H7 (cell line): Measurements from ENCODE around the gene SH3BP1. TPM values are rescaled to one million over a fixed set of nuclear protein-coding genes. Genes with fewer than 3 reads are reported as not detected.

Source experiments
- DNase-seq: peaks from one replicate; pipeline ENCODE4 v3.0.0; 2012
- H3K27me3 ChIP-seq: 2 replicates; pipeline ENCODE4 v1.6.0; 2011; ENCODE audit warnings: mild to moderate bottlenecking, low read length; ENCODE audit not compliant: control insufficient read depth, insufficient read depth
- H3K36me3 ChIP-seq: replicated peaks from 2 replicates; pipeline ENCODE4 v1.5.1; 2011; ENCODE audit warnings: low read length; ENCODE audit not compliant: control insufficient read depth, insufficient read depth
- H3K4me3 ChIP-seq: 2 replicates; pipeline ENCODE4 v1.5.1; 2011; ENCODE audit warnings: low read depth, mild to moderate bottlenecking, control low read depth, low read length, moderate library complexity; ENCODE audit not compliant: insufficient read depth
- total RNA-seq: library from RNA; depleted of rRNA; stranded (reverse); fragments of >200 nt; shearing (Covaris generic); gene quantifications from 2 replicates; pipeline ENCODE4 v1.2.3, GENCODE V29; 2014

Gene SH3BP1
- total RNA-seq, 1 experiment from 2014 or later, result 35.2 TPM

DNA sequence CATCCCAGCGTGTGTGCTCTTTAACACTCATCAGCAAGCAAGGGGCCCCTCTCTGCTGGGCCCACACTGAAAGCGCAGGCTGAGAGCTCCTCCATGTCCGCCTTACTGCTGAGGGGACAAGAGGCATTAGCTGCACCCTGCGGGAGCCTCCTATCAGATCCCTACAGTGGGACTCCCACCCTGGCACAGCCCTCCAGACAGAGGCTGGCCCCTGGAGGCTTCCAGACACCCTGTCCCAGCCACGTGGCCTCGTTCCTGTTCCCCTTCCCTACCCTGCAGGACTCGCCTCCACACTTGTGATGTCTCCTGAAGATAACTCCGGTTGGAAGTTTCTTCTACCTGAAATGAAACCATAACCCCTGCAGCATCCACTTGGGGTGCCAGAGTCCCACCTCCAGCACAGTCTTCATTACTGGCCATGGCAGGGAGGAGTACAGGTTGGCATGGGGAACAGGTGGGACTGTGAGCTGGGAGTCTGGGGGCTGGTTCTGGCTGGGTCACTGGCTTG lies 5.0 kb upstream of the SH3BP1 start:
- peak; percentile 68 for DNase-seq
- no peak overlapping the region for H3K4me3 ChIP-seq
- H3K36me3 ChIP-seq, result peaks cover 5% of the 10 kb centered on the region
- no peaks in the 10 kb centered on the region for H3K27me3 ChIP-seq

DNA sequence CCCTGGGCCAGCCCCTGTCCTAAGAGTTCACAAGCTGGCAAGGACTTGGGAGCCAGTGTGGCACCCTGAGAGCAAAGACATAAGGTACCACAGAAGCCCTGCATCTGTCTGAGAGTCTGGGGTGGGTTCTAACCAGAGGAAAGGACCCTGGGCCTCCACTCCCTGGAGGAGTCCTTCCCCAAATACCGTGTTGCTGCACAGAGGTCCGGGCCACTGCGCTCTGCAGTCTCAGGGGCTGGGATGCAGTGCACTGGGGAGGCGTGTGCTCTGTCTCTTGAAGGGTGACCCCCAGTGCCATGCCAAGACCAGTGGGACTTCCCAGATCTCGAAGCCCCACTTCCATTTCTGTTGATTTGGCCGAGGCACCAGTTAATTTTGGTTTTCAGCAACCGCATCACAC lies 4.3 kb upstream of the SH3BP1 start:
- H3K27me3 ChIP-seq, result no peaks in the 10 kb centered on the region
- H3K36me3 ChIP-seq, result peaks cover 4% of the 10 kb centered on the region
- DNase-seq, result no peak
- no peak overlapping the region for H3K4me3 ChIP-seq

DNA sequence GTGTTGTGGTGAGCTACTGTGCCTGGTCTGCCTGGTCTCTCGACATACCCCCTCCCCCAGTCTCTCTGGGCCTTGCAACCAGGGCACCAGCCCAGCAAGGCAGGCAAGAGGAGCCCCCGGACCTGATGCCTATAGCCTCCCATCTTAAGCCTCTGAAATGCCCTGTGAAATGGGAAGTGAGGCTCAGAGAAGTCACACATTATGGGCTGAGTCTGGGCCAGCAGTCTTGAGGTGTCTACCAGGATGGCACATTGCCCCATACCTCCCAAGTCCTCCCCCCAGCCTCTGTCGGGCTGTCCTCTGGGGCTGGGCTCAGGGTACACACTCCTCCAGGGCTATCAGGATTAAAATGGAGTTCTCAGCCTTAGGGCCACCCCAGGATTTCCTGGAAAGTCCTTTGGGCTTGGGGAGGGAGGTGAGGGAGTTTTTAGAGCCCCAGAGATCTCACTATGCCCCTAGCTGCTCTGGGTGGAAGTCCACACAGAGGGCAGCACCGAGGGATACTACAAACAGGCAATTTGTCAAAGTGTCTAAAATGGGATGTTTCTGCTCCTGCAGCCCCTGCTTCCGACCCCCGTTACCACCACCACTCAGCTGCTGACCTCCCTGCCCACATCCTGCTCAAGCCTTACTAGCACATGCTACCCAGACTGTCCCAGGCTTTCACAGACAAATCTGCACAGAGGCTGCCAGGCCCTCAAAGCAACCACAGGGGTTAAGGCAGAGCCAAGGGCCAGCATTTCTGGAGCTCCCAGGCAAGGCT lies 3.1 kb upstream of the SH3BP1 start:
- no peak overlapping the region for H3K4me3 ChIP-seq
- DNase-seq, result peak; percentile 73
- no peaks in the 10 kb centered on the region for H3K27me3 ChIP-seq
- peaks cover 5% of the 10 kb centered on the region for H3K36me3 ChIP-seq

DNA sequence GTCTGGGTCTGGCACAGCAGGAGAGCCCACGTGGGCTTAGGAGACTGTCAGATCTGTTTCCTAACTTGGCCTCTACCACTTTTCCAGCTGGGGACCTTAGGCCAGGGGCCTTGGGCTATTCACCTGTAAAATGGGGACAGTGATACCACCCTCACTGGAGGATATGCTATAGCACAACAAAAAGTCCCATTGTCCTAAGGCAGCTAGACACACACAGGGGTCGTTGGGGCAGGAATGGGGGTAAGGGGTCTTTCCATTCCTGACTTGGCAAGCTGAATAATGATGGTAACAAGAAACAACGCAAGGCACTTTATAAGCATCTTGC lies 2.6 kb upstream of the SH3BP1 start:
- no peak overlapping the region for H3K4me3 ChIP-seq
- no peaks in the 10 kb centered on the region for H3K27me3 ChIP-seq
- peaks cover 8% of the 10 kb centered on the region for H3K36me3 ChIP-seq
- no peak for DNase-seq

DNA sequence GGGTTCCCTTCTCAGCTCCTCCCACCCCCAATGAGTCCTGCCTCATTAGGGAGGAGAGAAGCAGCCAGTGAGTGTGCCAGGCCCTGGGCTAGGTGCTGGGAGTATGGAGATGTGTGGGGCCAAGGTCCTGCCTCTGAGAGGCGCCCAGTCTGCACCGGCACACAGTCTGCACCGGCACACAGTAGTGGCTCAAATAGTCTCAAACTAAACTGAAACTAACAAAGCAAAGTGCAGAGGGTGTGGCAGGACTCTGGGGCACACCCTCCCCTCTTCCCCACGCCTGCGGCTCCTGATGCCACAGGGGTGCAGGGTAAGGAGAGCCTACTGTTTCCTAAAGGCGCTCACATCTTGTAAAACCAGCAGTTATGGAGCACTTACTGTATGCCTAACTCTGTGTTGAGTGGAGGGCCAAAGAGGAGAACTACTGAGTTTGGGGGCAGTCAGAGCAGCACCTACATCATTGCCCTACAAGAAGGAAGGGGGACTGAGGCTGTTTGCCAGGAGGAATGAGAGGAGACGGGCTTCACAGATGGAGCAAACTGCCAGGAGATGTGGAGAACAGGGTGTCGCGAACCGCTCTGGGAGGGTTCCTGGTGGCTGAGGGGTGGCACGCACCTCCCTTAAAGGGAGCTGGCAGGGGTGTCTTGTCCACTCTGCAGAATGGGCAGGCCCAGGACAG lies 939 bp upstream of the SH3BP1 start:
- Histone ChIP-seq H3K36me3 (peaks cover 11% of the 10 kb centered on the region), H3K27me3 (no peaks in the 10 kb centered on the region), H3K4me3 (peak overlapping the region; percentile 73)
- DNase-seq, result peak; percentile 63

DNA sequence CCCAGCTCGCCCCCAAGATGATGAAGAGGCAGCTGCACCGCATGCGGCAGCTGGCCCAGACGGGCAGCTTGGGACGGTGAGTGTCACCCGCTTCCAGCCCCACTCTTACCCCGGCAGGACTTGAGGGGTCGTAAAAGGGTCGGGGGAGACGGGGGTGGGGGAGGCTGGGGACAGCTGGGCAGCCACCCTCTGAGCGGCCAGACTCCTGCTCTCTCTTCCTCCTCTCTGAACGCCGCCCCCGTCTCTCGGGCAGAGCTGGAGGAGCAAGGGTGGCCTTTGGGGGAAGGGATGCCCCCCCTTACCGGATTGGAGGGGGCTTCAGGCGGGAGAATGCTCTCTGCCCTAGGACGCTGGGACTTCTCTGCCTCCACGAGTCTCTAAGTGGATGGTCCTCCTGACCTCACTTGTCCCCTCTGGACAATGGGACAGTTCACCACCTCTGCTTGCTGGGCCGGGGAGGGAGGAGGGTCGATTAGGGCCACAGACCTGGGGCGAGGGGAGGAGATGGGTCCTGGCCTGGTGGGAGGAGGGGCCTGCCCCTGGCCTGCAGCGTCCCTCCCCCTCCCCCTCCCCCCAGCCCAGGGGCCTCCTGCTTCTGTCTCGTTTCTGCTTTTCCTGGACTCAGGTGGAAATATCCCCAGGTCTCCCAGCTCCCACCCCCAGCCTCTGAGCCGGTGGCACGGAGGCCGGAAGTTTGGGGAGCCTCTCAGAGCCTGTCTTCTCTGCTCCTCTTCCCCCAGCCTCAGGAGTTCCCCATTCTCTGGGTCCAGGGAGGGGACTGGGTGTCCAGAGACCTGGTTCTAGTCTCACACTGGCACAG lies 512 bp downstream of the SH3BP1 start:
- Histone ChIP-seq H3K4me3 (peak overlapping the region; percentile 73), H3K36me3 (peaks cover 22% of the 10 kb centered on the region), H3K27me3 (no peaks in the 10 kb centered on the region)
- DNase-seq, result peak; percentile 92

DNA sequence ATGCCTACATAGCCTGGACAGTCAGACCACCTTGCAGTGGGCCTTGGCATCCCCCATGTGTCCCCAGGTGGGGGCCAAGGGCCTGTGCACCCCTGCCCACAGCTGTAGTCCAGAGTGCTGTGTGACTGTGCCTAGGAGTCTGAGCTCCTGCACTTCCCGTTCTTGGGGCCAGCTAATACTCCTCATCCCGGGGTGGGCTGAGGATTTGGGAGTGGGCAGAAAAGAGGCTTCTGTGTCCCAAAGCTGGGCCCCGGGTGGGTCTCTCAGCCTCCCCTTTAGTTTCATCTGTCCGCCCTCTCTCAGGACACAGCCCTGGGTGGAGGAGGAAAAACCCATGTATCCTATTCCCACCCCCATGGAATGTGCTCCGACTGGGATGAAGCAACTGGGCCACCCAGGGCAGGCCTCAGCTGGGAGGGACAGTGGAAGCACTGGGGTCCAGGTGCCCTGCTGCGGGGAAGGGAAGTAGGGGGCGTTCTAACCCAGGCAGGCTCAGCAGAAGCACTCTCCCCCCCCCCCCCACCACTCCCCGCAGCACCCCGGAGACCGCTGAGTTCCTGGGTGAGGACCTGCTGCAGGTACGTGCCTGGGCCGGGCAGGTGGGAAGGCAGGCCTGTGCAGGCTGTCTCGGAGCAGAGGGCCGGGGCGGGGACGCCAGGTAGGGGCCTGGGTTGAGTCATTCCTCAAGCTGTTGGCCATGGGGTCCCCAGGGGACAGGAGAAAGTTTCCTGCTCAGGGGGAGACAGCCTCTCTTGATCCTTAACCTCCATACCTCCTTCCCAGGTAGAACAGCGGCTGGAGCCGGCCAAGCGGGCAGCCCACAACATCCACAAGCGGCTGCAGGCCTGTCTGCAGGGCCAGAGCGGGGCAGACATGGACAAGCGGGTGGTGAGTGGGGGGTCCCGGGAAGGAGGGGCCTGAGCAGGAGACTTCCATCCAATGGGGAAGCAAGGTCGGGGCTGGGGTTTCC lies 1.4 kb downstream of the SH3BP1 start:
- Histone ChIP-seq H3K36me3 (peaks cover 26% of the 10 kb centered on the region), H3K4me3 (peak overlapping the region; percentile 73), H3K27me3 (no peaks in the 10 kb centered on the region)
- DNase-seq, result peak; percentile 61

DNA sequence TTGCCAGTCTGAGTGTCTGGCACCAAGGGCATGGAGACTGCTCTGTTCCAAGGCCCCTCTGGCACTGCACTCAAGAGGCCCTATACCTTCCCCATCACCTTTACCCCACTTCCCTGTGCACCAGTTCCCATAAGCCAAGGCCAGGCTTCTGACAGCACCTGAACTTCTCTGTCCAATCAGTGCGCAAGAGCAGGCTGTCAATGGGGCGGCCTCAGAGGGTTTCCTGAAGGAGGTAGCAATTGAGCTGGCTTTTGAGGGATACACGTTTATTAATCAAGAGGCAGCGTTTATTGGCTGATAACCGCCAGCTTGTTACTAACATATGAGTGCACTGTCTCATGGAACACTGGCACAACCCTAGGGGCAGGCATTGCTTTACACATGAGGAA lies 2.1 kb downstream of the SH3BP1 start:
- Histone ChIP-seq H3K27me3 (no peaks in the 10 kb centered on the region), H3K4me3 (no peak overlapping the region), H3K36me3 (peaks cover 26% of the 10 kb centered on the region)
- no peak for DNase-seq

DNA sequence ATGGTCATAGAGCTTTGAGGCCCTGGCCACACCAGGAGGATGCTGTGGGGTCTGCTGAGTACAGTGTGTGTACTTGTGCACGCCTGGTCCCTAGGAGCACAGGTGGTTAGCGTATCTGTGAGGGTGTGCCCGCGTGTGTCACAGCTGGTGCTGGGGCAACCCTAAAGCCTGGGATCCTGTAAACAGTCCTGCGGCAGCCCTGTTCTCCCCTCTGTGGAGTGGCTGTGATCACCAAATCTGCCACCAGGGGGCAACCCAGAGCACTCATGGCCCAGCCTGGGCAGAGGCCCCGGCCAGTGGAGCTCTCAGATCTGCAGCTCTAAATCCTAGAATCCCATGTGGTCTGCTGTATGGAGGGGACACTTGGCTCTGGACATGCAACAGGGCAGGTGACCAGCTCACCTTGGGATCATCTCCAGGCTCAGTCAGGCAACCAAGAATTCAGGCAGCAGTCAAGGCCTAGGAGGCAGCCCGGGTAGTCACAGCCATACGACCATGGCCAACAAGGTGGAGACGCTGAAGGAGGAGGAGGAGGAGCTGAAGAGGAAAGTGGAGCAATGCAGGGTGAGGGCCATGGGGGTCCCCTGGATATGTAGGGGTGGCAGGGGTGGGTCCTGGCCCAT lies 3.9 kb downstream of the SH3BP1 start:
- peak; percentile 96 for DNase-seq
- Histone ChIP-seq H3K36me3 (peaks cover 33% of the 10 kb centered on the region), H3K4me3 (no peak overlapping the region), H3K27me3 (no peaks in the 10 kb centered on the region)

DNA sequence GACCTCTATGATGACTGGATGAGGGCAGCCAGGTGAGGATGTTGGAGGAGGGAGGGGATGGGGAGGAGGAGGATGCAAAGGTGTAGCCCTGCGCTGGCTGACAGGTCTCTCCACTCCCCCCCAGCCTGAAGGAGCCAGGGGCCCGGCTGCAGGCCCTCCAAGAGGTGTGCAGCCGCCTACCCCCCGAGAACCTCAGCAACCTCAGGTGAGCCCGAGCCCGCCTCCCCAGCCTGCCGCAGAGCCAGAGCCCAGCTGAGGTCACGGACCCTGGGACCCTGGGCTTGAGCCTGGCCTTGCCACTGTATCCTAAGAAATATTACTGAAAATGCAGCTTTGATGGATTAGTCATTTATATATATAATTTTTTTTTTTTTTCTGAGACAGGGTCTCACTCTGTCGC lies 7.8 kb downstream of the SH3BP1 start:
- DNase-seq, result no peak
- H3K36me3 ChIP-seq, result peaks cover 45% of the 10 kb centered on the region

DNA sequence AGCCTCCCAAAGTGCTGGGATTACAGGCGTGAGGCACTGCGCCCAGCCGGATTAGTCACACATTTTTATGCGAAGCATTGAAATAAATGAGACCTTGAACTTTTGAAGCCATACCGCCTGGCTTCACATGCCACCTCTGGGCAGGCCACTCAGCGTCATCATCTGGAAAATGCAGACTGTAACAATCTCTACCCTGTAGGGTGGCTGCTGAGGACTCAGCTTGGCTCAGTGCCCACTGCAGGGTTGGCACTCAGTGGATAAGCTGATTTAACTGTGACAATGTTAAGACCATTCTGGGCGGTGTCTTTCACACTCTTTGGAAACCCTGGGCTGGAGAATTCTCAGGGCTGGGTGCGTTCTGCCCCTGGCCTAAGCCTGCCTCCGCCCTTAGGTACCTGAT lies 8.5 kb downstream of the SH3BP1 start:
- no peaks in the 10 kb centered on the region for H3K27me3 ChIP-seq
- peaks cover 45% of the 10 kb centered on the region for H3K36me3 ChIP-seq
- no peak overlapping the region for H3K4me3 ChIP-seq
- DNase-seq, result no peak

More for the DNA sequence above, 7.8 kb downstream of the SH3BP1 start:
- no peak overlapping the region for H3K4me3 ChIP-seq
- no peaks in the 10 kb centered on the region for H3K27me3 ChIP-seq

DNA sequence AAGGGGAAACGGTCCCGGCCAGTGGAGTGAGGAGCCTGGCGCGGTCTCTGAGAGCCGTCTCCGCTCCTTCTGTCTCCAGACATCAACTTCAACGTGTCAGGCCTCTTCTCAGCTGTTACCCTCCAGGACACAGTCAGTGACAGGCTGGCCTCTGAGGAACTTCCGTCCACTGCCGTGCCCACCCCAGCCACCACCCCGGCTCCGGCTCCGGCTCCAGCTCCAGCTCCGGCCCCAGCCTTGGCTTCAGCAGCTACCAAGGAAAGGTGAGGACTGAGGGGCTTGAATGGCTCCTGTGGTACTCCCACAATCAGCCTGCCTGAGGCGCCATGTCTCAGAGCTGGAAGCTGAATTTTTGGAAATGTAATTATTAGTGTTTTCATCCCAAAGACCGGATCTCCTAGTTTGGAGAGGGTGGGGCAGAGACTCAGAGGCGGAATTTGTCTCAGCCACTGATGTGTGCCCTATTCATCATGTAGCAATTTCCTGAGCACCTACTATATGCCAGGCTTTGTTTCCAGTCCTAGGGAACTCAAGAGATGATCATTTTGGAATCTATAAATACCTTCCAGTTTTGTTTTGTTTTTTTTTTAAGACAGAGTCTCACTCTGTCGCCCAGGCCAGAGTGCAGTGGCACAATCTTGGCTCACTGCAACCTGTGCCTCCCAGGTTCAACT lies 11.1 kb downstream of the SH3BP1 start:
- Histone ChIP-seq H3K36me3 (peaks cover 35% of the 10 kb centered on the region), H3K4me3 (no peak overlapping the region), H3K27me3 (no peaks in the 10 kb centered on the region)
- DNase-seq, result no peak

DNA sequence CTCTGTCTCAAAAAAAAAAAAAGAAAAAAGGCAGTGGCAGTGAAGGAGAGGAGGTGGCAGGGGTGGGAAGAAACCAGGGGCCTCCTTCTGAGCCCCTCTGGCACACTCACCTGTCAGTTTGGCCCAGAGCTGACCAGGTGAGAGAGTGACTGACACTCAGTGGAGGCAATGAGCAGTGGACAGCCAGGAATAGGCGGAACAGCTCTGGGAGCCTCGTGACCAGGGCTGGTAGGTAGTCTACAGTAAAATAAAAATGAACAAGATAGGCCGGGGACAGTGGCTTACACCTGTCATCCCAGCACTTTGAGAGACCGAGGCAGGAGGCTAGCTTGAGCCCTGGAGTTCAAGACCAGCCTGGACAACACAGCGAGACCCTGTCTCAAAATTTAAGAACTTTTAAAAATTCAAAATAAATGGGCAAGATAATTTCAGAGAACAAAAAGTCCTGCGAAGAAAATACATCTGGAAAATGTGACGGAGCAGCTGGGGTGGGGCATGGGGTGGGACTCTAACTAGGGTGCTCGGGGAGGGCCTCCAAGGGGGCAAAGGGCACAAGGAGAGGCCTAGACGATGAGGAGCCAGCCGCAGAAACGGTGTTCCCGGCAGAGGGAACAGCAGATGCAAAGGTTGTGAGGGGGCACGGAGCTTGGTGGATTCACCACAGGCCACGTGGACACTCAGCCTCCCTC lies 15.2 kb downstream of the SH3BP1 start:
- Histone ChIP-seq H3K27me3 (no peaks in the 10 kb centered on the region), H3K36me3 (peaks cover 25% of the 10 kb centered on the region), H3K4me3 (no peak overlapping the region)
- no peak for DNase-seq
